ENCODE measurements around the gene LAMA1.

LAMA1 gene

GRCh38 chr18:6983366-6983765 is 134.2 kb downstream of the LAMA1 start:
- DNase-seq (ENCODE audit: low read depth in 1 of 2, low spot score in 1 of 2), result no peak
- in situ Hi-C loops (cut with HindIII; ENCODE audit: low pct_unique_long_range_greater_than_20kb, low sequenced_read_pairs), result no loop called here
- TF ChIP-seq JUND (IDR thresholded peaks at IDR 0.05; ENCODE audit: low read depth), result no peak

GRCh38 chr18:6982398-6982797 is 135.2 kb downstream of the LAMA1 start:
- no peak for TF ChIP-seq JUND (IDR thresholded peaks at IDR 0.05; ENCODE audit: low read depth)
- in situ Hi-C loops (cut with HindIII; ENCODE audit: low pct_unique_long_range_greater_than_20kb, low sequenced_read_pairs), result no loop called here
- no peak for DNase-seq (ENCODE audit: low read depth in 1 of 2, low spot score in 1 of 2)

GRCh38 chr18:6980363-6980762 is 137.2 kb downstream of the LAMA1 start:
- in situ Hi-C loops (cut with HindIII; ENCODE audit: low pct_unique_long_range_greater_than_20kb, low sequenced_read_pairs), result no loop called here
- no peak for DNase-seq (ENCODE audit: low read depth in 1 of 2, low spot score in 1 of 2)
- no peak for TF ChIP-seq JUND (IDR thresholded peaks at IDR 0.05; ENCODE audit: low read depth)

GRCh38 chr18:6979954-6980353 is 137.6 kb downstream of the LAMA1 start:
- TF ChIP-seq JUND (IDR thresholded peaks at IDR 0.05; ENCODE audit: low read depth), result no peak
- in situ Hi-C loops (cut with HindIII; ENCODE audit: low pct_unique_long_range_greater_than_20kb, low sequenced_read_pairs), result no loop called here
- DNase-seq (ENCODE audit: low read depth in 1 of 2, low spot score in 1 of 2), result peak in 1 of 2 experiments; percentile 10

GRCh38 chr18:6976935-6977334 is 140.7 kb downstream of the LAMA1 start:
- DNase-seq (ENCODE audit: low read depth in 1 of 2, low spot score in 1 of 2), result no peak
- no peak for TF ChIP-seq JUND (IDR thresholded peaks at IDR 0.05; ENCODE audit: low read depth)
- in situ Hi-C loops (cut with HindIII; ENCODE audit: low pct_unique_long_range_greater_than_20kb, low sequenced_read_pairs), result no loop called here

GRCh38 chr18:6975084-6975483 is 142.5 kb downstream of the LAMA1 start:
- no peak for TF ChIP-seq JUND (IDR thresholded peaks at IDR 0.05; ENCODE audit: low read depth)
- in situ Hi-C loops (cut with HindIII; ENCODE audit: low pct_unique_long_range_greater_than_20kb, low sequenced_read_pairs), result no loop called here
- DNase-seq (ENCODE audit: low read depth in 1 of 2, low spot score in 1 of 2), result no peak

- no peak for TF ChIP-seq JUND (IDR thresholded peaks at IDR 0.05; ENCODE audit: low read depth)
- DNase-seq (ENCODE audit: low read depth in 1 of 2, low spot score in 1 of 2), result no peak
- in situ Hi-C loops (cut with HindIII; ENCODE audit: low pct_unique_long_range_greater_than_20kb, low sequenced_read_pairs), result no loop called here
Measured at GRCh38 chr18:6971823-6972478, 145.6 kb downstream of the LAMA1 start.

GRCh38 chr18:6963452-6964097 is 154.0 kb downstream of the LAMA1 start:
- DNase-seq (ENCODE audit: low read depth in 1 of 2, low spot score in 1 of 2), result no peak
- in situ Hi-C loops (cut with HindIII; ENCODE audit: low pct_unique_long_range_greater_than_20kb, low sequenced_read_pairs), result no loop called here
- no peak for TF ChIP-seq JUND (IDR thresholded peaks at IDR 0.05; ENCODE audit: low read depth)

GRCh38 chr18:6962571-6963451 is 154.8 kb downstream of the LAMA1 start:
- no peak for TF ChIP-seq JUND (IDR thresholded peaks at IDR 0.05; ENCODE audit: low read depth)
- DNase-seq (ENCODE audit: low read depth in 1 of 2, low spot score in 1 of 2), result no peak
- in situ Hi-C loops (cut with HindIII; ENCODE audit: low pct_unique_long_range_greater_than_20kb, low sequenced_read_pairs), result no loop called here

GRCh38 chr18:6961331-6961730 is 156.3 kb downstream of the LAMA1 start:
- TF ChIP-seq JUND (IDR thresholded peaks at IDR 0.05; ENCODE audit: low read depth), result no peak
- in situ Hi-C loops (cut with HindIII; ENCODE audit: low pct_unique_long_range_greater_than_20kb, low sequenced_read_pairs), result no loop called here
- DNase-seq (ENCODE audit: low read depth in 1 of 2, low spot score in 1 of 2), result no peak

GRCh38 chr18:6960656-6961055 is 156.9 kb downstream of the LAMA1 start:
- in situ Hi-C loops (cut with HindIII; ENCODE audit: low pct_unique_long_range_greater_than_20kb, low sequenced_read_pairs), result no loop called here
- DNase-seq (ENCODE audit: low read depth in 1 of 2, low spot score in 1 of 2), result no peak
- no peak for TF ChIP-seq JUND (IDR thresholded peaks at IDR 0.05; ENCODE audit: low read depth)

GRCh38 chr18:6960124-6960523 is 157.5 kb downstream of the LAMA1 start:
- TF ChIP-seq JUND (IDR thresholded peaks at IDR 0.05; ENCODE audit: low read depth), result no peak
- in situ Hi-C loops (cut with HindIII; ENCODE audit: low pct_unique_long_range_greater_than_20kb, low sequenced_read_pairs), result no loop called here
- DNase-seq (ENCODE audit: low read depth in 1 of 2, low spot score in 1 of 2), result no peak

- no peak for DNase-seq (ENCODE audit: low read depth in 1 of 2, low spot score in 1 of 2)
- in situ Hi-C loops (cut with HindIII; ENCODE audit: low pct_unique_long_range_greater_than_20kb, low sequenced_read_pairs), result no loop called here
- no peak for TF ChIP-seq JUND (IDR thresholded peaks at IDR 0.05; ENCODE audit: low read depth)
Measured at GRCh38 chr18:6959110-6959509, 158.5 kb downstream of the LAMA1 start.

All from T47D (cell line).